ENCODE data around the gene DNM3. TPM values are rescaled to one million over a fixed set of nuclear protein-coding genes. Genes with fewer than 3 reads are reported as not detected.

DNM3 gene
- total and polyA plus RNA-seq, 9 of the 15 experiments (the other 6 are each of a cell fraction or from before 2014, with no cell fraction given): 0.08 to 0.36 (median 0.22) TPM; not detected in 1

DNA sequence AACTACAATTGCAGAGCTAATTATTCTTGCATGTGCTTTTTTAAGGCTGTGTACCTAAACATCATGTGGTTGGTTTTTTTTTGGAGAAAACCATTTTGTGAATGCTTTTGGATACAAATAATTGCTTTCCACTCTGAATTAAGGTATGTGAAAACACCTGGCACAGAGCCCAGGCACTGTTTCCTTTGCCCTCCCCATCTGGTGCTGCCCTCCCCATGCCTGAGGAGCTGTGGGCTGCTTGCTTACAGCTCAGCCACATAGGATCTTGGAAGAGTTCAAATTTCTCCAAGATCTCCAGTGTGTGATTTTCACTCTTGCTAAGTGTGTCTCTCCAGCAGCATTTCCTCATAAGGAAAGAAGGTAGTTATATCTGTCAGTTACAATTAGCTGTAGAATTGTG, 27.8 kb downstream of the DNM3 start:
- no peak overlapping the region for H3K4me2 ChIP-seq (ENCODE audit: insufficient read depth, low read length)
- no peak overlapping the region for H3K27ac ChIP-seq (ENCODE audit: extremely low read depth, low read depth, low read length)
- no peaks in the 10 kb centered on the region for H4K20me1 ChIP-seq (replicated peaks; ENCODE audit: control insufficient read depth, insufficient read depth, low read length)
- in situ Hi-C loops (cut with MboI) (no loop called here), intact Hi-C loops (cut with micrococcal nuclease) (no loop called here)
- H3K9me1 ChIP-seq (ENCODE audit: control insufficient read depth, insufficient read depth, low read length): no peaks in the 10 kb centered on the region
- DNase-seq (ENCODE audit: extremely low read depth in 1 of 4, low spot score in 3 of 4): no peak
- POLR2A ChIA-PET: no interaction called here
- no peaks in the 10 kb centered on the region for H3K9me3 ChIP-seq (replicated peaks; ENCODE audit: control insufficient read depth, insufficient read depth, low read depth, low read length)
- H3K4me3 ChIP-seq: no peak overlapping the region
- CTCF ChIA-PET (ENCODE audit: low intra/inter-chr PET ratio): no interaction called here
- H3K4me1 ChIP-seq (replicated peaks in 1 of 2; ENCODE audit: control insufficient read depth in 2 of 2, insufficient read depth in 2 of 2, low read length in 2 of 2): no peaks in the 10 kb centered on the region
- no peak for ATAC-seq
- no TSS peak for BruUV-seq (replicated peaks)
- H2AFZ ChIP-seq (ENCODE audit: low read depth, low read length): no peak overlapping the region
- no peak for FAIRE-seq
- H3K27me3 ChIP-seq (ENCODE audit: control insufficient read depth in 2 of 2, insufficient read depth in 2 of 2, low read length in 2 of 2): no peaks in the 10 kb centered on the region; a peak in 1 of 5 replicates
- no peaks in the 10 kb centered on the region for H3K36me3 ChIP-seq (ENCODE audit: control insufficient read depth, insufficient read depth, low read length)
- TF ChIP-seq HDAC2 (IDR thresholded peaks at IDR 0.05): no peak
- TF ChIP-seq, protein P1, sequence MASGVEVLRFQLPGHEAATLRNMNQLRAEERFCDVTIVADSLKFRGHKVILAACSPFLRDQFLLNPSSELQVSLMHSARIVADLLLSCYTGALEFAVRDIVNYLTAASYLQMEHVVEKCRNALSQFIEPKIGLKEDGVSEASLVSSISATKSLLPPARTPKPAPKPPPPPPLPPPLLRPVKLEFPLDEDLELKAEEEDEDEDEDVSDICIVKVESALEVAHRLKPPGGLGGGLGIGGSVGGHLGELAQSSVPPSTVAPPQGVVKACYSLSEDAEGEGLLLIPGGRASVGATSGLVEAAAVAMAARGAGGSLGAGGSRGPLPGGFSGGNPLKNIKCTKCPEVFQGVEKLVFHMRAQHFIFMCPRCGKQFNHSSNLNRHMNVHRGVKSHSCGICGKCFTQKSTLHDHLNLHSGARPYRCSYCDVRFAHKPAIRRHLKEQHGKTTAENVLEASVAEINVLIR (CRISPR knock-in tag; IDR thresholded peaks at IDR 0.05): no peak
- no peak for TF ChIP-seq GATA2 (CRISPR knock-in tag; IDR thresholded peaks at IDR 0.05)
- TF ChIP-seq, protein P2, sequence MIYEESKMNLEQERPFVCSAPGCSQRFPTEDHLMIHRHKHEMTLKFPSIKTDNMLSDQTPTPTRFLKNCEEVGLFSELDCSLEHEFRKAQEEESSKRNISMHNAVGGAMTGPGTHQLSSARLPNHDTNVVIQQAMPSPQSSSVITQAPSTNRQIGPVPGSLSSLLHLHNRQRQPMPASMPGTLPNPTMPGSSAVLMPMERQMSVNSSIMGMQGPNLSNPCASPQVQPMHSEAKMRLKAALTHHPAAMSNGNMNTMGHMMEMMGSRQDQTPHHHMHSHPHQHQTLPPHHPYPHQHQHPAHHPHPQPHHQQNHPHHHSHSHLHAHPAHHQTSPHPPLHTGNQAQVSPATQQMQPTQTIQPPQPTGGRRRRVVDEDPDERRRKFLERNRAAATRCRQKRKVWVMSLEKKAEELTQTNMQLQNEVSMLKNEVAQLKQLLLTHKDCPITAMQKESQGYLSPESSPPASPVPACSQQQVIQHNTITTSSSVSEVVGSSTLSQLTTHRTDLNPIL (CRISPR knock-in tag; IDR thresholded peaks at IDR 0.05): no peak
- no peak for TF ChIP-seq ZNF561 (CRISPR knock-in tag; conservative IDR thresholded peaks at IDR 0.05)
- TF ChIP-seq, protein P3, sequence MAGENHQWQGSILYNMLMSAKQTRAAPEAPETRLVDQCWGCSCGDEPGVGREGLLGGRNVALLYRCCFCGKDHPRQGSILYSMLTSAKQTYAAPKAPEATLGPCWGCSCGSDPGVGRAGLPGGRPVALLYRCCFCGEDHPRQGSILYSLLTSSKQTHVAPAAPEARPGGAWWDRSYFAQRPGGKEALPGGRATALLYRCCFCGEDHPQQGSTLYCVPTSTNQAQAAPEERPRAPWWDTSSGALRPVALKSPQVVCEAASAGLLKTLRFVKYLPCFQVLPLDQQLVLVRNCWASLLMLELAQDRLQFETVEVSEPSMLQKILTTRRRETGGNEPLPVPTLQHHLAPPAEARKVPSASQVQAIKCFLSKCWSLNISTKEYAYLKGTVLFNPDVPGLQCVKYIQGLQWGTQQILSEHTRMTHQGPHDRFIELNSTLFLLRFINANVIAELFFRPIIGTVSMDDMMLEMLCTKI (IDR thresholded peaks at IDR 0.05; ENCODE audit: partially characterized antibody): no peak
- TF ChIP-seq POLR3A (IDR thresholded peaks at IDR 0.05; ENCODE audit: borderline replicate concordance, extremely low read depth, insufficient read depth, insufficient read length): no peak
- no peak for TF ChIP-seq EZH2 (IDR thresholded peaks at IDR 0.05; ENCODE audit: borderline replicate concordance, low read depth, low read length)
- TF ChIP-seq TAF7 (tag; IDR thresholded peaks at IDR 0.05): no peak
- TF ChIP-seq COPS2 (conservative IDR thresholded peaks at IDR 0.05): no peak
- no peaks in the 10 kb centered on the region for H3K79me2 ChIP-seq (ENCODE audit: control insufficient read depth, insufficient read depth, low read length)
- no peak overlapping the region for H3K9ac ChIP-seq (ENCODE audit: insufficient read depth in 1 of 2, low read depth in 2 of 2, low read length in 2 of 2)
